Tibial nerve (tissue), 4 donors: ENCODE data around the gene ERC2. TPM values are rescaled to one million over a fixed set of nuclear protein-coding genes. Genes with fewer than 3 reads are reported as not detected.

Experiments used
- DNase-seq, 2 donors: peaks; one replicate each; pipeline ENCODE4 v3.0.0-alpha.2; 2019; ENCODE audit warnings: low spot score in 2 of 2
- H3K27ac ChIP-seq, 4 donors: fragments of 200-600 bp; sonication (generic) in 3 of 4; one replicate each; pipeline ENCODE4 v1.5.1; 2017 to 2019; ENCODE audit warnings: mild to moderate bottlenecking in 1 of 4
- H3K27me3 ChIP-seq, 2 donors: fragments of 200-600 bp; sonication (generic) in 1 of 2; one replicate each; pipeline versions ENCODE4 v1.5.1 to v1.6.0; 2017 to 2019
- H3K36me3 ChIP-seq, 3 donors: fragments of 200-600 bp; sonication (generic); one replicate each; pipeline ENCODE4 v1.5.1; 2018 to 2019
- H3K4me1 ChIP-seq, 4 donors: fragments of 200-600 bp; sonication (generic) in 3 of 4; one replicate each; pipeline ENCODE4 v1.5.1; 2017 to 2019
- H3K4me3 ChIP-seq, 4 donors: fragments of 200-600 bp; sonication (generic) in 3 of 4; one replicate each; pipeline ENCODE4 v1.5.1; 2017 to 2019; ENCODE audit warnings: mild to moderate bottlenecking in 1 of 4, moderate library complexity in 1 of 4
- H3K9me3 ChIP-seq, 4 donors: fragments of 200-600 bp; sonication (generic) in 3 of 4; one replicate each; pipeline ENCODE4 v1.5.1; 2017 to 2019
- EP300 ChIP-seq, 2 donors: sonication (generic); formaldehyde crosslinking; IDR thresholded peaks; one replicate each; pipeline ENCODE4 v1.6.1; 2017; ENCODE audit warnings: antibody characterized with exemption in 2 of 2, mild to moderate bottlenecking in 1 of 2
- POLR2A ChIP-seq, 2 donors: fragments of 450-650 bp; IDR thresholded peaks; one replicate each; pipeline ENCODE4 v1.6.1; 2017; ENCODE audit warnings: antibody characterized with exemption in 2 of 2, mild to moderate bottlenecking in 2 of 2, moderate library complexity in 2 of 2
- whole genome bisulfite sequencing, 2 donors: methylation state at CpG; one replicate each; pipeline ENCODE4 v1.1.5; 2018; 5-methylcytosine and 5-hydroxymethylcytosine counted together
- total RNA-seq, 4 donors: library from RNA; depleted of rRNA; stranded (reverse); fragments of >200 nt; gene quantifications; one replicate each; pipeline ENCODE4 v1.1.0, GENCODE V29; 2016
- TF ChIP-seq, protein P1 (sequence below), 5 experiments: fragments of 200-600 bp in 3 of 5; fragments of 450-650 bp in 2 of 5; sonication (generic) in 3 of 5; IDR thresholded peaks; one replicate each; pipeline ENCODE4 v1.5.1; 2016 to 2019; ENCODE audit warnings: antibody characterized with exemption in 5 of 5, mild to moderate bottlenecking in 3 of 5, moderate library complexity in 2 of 5

ERC2 gene
- total RNA-seq, 4 donors from 2014 or later, result 0.84 to 0.98 (median 0.90) TPM; not detected in 1

- peaks cover 0 to 22% (median 0%) of the 10 kb centered on the region in 4 donors for H3K4me1 ChIP-seq
- H3K27ac ChIP-seq, result no peak overlapping the region
- DNase-seq, result no peak
- H3K4me3 ChIP-seq, result no peak overlapping the region
- no peaks in the 10 kb centered on the region for H3K27me3 ChIP-seq
- no peak for TF ChIP-seq EP300 (IDR thresholded peaks at IDR 0.05)
- TF ChIP-seq, protein P1, sequence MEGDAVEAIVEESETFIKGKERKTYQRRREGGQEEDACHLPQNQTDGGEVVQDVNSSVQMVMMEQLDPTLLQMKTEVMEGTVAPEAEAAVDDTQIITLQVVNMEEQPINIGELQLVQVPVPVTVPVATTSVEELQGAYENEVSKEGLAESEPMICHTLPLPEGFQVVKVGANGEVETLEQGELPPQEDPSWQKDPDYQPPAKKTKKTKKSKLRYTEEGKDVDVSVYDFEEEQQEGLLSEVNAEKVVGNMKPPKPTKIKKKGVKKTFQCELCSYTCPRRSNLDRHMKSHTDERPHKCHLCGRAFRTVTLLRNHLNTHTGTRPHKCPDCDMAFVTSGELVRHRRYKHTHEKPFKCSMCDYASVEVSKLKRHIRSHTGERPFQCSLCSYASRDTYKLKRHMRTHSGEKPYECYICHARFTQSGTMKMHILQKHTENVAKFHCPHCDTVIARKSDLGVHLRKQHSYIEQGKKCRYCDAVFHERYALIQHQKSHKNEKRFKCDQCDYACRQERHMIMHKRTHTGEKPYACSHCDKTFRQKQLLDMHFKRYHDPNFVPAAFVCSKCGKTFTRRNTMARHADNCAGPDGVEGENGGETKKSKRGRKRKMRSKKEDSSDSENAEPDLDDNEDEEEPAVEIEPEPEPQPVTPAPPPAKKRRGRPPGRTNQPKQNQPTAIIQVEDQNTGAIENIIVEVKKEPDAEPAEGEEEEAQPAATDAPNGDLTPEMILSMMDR (IDR thresholded peaks at IDR 0.05), result no peak
- H3K9me3 ChIP-seq, result no peaks in the 10 kb centered on the region
- no peaks in the 10 kb centered on the region for H3K36me3 ChIP-seq
- WGBS, 2 donors, result 67 to 68% methylated on average over 4 of the region's 4 CpGs
These were observed 850.9 kb downstream of the ERC2 start for GRCh38 chr3:55617385-55617784.

GRCh38 chr3:55616803-55617202, 851.5 kb downstream of the ERC2 start:
- no peaks in the 10 kb centered on the region for H3K36me3 ChIP-seq
- DNase-seq, result no peak
- TF ChIP-seq, protein P1 (IDR thresholded peaks at IDR 0.05), result no peak
- TF ChIP-seq EP300 (IDR thresholded peaks at IDR 0.05) (no peak), POLR2A (IDR thresholded peaks at IDR 0.05) (no peak)
- no peaks in the 10 kb centered on the region for H3K9me3 ChIP-seq
- no peak overlapping the region for H3K27ac ChIP-seq
- no peak overlapping the region for H3K4me3 ChIP-seq
- H3K4me1 ChIP-seq, result peaks cover 0 to 22% (median 0%) of the 10 kb centered on the region in 4 donors
- 73 to 81% methylated on average over 3 of the region's 3 CpGs for WGBS, 2 donors
- no peaks in the 10 kb centered on the region for H3K27me3 ChIP-seq

DNA sequence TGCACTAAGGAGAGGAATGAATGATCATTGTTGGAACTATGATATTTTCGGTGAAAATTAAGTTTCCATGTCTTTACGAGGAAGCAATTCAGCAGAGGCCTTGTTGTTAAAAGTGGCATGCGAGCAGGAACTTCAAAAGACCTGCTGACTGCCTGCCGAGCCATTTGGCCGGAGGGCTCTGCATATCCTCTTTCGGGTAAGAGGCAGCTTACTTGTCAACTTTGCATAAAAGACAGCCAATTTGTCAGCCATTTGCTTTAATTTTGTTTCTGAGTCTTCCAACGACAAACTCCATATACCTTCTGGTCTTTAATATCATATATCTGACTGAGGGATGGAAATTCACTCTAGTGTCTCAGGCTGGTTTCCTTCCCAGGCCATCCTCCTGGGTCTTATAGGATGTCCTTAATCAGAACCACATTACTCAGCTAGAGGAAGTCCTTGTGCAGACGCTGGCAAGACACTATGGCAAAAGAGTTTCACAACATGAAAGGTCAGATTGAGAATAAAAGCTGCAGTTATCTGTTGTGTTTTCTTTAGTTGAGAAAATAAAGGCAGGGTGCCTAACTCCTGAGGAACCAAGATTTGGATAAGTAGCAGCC, 852.5 kb downstream of the ERC2 start:
- 52 to 57% methylated on average over 8 of the region's 8 CpGs for WGBS, 2 donors
- Histone ChIP-seq H3K4me3 (no peak overlapping the region), H3K36me3 (no peaks in the 10 kb centered on the region), H3K27ac (peak overlapping the region in 1 of 4 donors; percentile 28), H3K4me1 (peaks cover 0 to 22% (median 0%) of the 10 kb centered on the region in 4 donors), H3K27me3 (no peaks in the 10 kb centered on the region), H3K9me3 (no peaks in the 10 kb centered on the region)
- DNase-seq, result peak in 1 of 2 donors; percentile 27
- TF ChIP-seq EP300 (IDR thresholded peaks at IDR 0.05) (peak in 1 of 2 donors; percentile 33), POLR2A (IDR thresholded peaks at IDR 0.05) (no peak)

- no peak overlapping the region for H3K4me3 ChIP-seq
- H3K9me3 ChIP-seq, result no peaks in the 10 kb centered on the region
- WGBS, 2 donors, result 70% methylated on average over 4 of the region's 4 CpGs
- no peak for DNase-seq
- peak overlapping the region in 1 of 4 donors; percentile 28 for H3K27ac ChIP-seq
- H3K27me3 ChIP-seq, result no peaks in the 10 kb centered on the region
- no peak for TF ChIP-seq POLR2A (IDR thresholded peaks at IDR 0.05)
- no peaks in the 10 kb centered on the region for H3K36me3 ChIP-seq
- peaks cover 0 to 22% (median 0%) of the 10 kb centered on the region in 4 donors for H3K4me1 ChIP-seq
These were observed 853.1 kb downstream of the ERC2 start for GRCh38 chr3:55615039-55615693.

DNA sequence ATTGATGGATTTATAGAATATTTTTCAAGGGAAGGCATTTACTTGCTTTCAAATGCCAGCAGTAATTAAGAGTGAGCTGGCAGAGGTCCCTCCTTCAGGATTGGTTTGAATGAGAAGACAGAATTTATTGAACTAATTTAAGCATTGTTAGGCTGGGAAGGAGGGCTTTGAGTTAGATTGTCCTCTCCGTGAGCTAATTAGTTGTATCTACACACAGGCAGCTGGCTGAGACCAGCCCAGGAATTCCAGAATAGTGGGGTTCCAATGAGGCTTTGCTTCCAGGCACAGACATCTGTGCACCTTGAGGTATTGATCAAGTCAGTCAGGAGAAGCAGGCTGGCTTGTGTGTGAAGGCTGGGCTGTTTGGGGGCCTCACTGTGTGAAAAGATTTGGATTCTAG, 857.1 kb downstream of the ERC2 start:
- no peaks in the 10 kb centered on the region for H3K27me3 ChIP-seq
- no peaks in the 10 kb centered on the region for H3K36me3 ChIP-seq
- H3K9me3 ChIP-seq, result no peaks in the 10 kb centered on the region
- H3K4me1 ChIP-seq, result peaks cover 0 to 2% (median 0%) of the 10 kb centered on the region in 4 donors
- 63% methylated on average over 1 of the region's 1 CpG for WGBS, 2 donors
- TF ChIP-seq EP300 (IDR thresholded peaks at IDR 0.05) (no peak), POLR2A (IDR thresholded peaks at IDR 0.05) (no peak)
- TF ChIP-seq, protein P1 (IDR thresholded peaks at IDR 0.05), result no peak
- H3K27ac ChIP-seq, result no peak overlapping the region
- no peak overlapping the region for H3K4me3 ChIP-seq
- DNase-seq, result no peak

GRCh38 chr3:55609230-55609827, 858.9 kb downstream of the ERC2 start:
- no peak overlapping the region for H3K4me3 ChIP-seq
- H3K27ac ChIP-seq, result no peak overlapping the region
- H3K9me3 ChIP-seq, result no peaks in the 10 kb centered on the region
- no peaks in the 10 kb centered on the region for H3K27me3 ChIP-seq
- no peak for DNase-seq
- H3K4me1 ChIP-seq, result no peaks in the 10 kb centered on the region
- H3K36me3 ChIP-seq, result no peaks in the 10 kb centered on the region
- TF ChIP-seq EP300 (IDR thresholded peaks at IDR 0.05) (no peak), POLR2A (IDR thresholded peaks at IDR 0.05) (no peak)
- TF ChIP-seq, protein P1 (IDR thresholded peaks at IDR 0.05), result no peak
- WGBS, 2 donors, result 88 to 91% methylated on average over 10 of the region's 10 CpGs
